NCI-H446 treated with DMSO at 0.1 percent for 48 hours (cell line): ENCODE results near the gene AREG.
"Not testable (repeated sequence)": the region's sequence is repeated elsewhere in the genome, so short reads cannot be mapped to it uniquely, and the experiment has no call there.

ENCODE experiments used
- DNase-seq: peaks from one replicate; lab custom pipeline; 2025; lab: John Stamatoyannopoulos, UW

Gene AREG, protein sequence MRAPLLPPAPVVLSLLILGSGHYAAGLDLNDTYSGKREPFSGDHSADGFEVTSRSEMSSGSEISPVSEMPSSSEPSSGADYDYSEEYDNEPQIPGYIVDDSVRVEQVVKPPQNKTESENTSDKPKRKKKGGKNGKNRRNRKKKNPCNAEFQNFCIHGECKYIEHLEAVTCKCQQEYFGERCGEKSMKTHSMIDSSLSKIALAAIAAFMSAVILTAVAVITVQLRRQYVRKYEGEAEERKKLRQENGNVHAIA

DNA sequence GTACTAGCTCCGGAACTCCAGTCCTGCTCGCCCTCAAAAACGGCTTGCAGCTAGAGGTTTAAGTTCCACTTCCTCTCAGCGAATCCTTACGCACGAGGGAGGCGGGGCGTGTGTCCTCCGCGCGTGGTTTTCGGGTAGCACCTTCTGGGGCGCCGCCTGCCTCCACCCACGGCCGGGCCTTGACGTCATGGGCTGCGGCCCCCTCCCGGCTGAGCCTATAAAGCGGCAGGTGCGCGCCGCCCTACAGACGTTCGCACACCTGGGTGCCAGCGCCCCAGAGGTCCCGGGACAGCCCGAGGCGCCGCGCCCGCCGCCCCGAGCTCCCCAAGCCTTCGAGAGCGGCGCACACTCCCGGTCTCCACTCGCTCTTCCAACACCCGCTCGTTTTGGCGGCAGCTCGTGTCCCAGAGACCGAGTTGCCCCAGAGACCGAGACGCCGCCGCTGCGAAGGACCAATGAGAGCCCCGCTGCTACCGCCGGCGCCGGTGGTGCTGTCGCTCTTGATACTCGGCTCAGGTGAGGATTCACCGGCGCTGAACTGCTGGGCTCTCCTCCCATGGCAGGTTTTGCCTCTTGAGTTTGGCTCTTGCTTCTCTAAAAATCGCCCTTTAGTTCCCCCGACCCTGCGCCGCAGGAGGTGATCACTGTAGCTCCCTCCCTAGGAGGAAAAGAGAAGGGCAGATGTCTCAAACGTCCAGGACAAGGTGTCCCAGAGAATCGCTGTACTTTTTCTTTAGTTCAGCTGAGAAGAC is at the start of gene AREG:
Gene AREG, plus strand, starts transcription at position 246 of the 752 bp plus-strand sequence. Its CDS starts 210 bp downstream, at position 456.
- peak; percentile 14 for DNase-seq

DNA sequence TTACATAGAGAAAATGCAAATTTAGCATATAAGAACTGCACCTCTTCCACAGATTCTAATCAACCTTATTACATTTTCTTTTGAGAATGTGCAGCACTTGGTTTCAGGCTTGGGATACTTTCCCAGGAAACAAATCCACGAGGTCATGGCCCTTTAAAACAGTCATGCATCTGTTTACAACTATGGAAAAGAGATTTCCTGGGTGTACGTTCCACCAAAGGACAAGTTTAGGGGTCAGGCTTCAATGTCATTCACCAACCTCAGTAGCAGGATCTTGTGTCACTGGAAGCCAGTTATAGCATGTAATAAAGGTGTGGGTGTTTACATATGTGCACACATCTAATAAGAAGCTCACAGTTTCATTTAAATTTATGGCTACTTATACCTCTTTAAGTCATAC is 49.3 kb upstream of the AREG start:
- no peak for DNase-seq

DNA sequence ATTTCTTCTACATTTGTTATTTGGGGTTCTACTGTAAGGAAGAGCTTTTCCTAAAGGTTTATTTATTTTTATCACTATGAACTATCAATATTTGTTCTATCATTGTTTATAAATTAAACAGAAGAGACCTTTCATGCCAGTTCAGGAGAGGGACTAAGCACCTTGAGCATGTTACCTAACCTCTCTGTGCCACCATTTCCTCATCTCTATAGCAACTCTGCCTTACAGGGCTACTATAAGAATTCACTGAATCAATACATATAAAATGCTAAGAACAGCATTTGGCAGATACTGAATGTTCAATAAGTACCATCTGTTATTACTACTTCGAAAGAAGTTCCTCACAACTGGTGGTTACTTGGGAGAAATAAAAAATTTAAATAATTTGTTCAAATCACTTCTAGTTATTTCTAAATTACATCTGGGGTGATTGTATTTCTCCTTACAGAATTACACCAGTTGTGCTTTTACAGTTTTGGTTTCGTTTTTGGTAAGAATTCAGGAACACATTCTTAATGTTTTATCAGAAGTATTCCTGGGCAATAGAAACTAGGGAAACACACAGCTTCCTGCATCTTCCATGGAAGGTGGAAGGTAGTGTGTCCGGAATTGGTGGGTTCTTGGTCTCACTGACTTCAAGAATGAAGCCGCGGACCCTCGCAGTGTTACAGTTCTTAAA is 47.0 kb upstream of the AREG start:
- no peak for DNase-seq

DNA sequence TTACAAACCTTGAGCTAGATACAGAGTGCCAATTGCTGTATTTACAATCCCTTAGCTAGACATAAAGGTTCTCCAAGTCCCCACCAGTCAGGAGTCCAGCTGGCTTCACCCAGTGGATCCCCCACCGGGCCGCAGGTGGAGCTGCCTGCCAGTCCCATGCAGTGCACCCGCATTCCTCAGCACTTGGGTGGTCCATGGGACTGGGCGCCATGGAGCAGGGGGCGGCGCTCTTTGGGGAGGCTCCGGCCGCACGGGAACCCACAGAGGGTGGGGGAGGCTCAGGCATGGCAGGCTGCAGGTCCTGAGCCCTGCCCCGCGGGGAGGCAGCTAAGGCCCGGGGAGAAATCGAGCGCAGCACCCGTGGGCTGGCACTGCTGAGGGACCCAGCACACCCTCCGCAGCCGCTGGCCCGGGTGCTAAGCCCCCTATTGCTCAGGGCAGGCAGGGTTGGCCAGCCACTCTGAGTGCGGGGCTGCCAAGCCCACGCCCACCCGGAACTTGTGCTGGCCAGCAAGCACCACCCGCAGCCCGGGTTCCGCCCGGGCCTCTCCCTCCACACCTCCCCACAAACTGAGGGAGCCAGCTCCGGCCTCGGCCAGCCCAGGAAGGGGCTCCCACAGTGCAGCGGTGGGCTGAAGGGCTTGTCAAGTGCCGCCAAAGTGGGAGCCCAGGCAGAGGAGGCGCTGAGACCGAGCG is 45.9 kb upstream of the AREG start:
- not testable (repeated sequence) for DNase-seq

DNA sequence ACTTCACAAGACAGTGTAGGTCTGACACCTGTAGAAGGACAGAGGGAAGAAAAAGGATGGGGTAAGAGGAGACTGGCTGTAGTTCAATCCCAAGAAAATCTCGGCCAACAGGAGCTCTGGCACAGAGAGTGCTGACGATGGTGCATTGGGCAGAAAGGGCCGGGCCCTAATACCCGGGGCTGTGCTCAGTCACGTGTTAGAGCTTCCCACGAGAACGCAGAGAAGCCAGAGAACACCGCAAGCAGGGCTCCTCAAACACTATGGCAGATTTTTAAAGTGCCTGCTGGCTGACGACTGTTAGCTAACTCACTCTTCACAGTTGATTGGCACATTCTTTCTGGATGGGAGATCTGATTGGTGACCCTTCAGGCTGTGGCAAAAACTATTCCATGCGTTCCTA is 44.5 kb upstream of the AREG start:
- DNase-seq: no peak

DNA sequence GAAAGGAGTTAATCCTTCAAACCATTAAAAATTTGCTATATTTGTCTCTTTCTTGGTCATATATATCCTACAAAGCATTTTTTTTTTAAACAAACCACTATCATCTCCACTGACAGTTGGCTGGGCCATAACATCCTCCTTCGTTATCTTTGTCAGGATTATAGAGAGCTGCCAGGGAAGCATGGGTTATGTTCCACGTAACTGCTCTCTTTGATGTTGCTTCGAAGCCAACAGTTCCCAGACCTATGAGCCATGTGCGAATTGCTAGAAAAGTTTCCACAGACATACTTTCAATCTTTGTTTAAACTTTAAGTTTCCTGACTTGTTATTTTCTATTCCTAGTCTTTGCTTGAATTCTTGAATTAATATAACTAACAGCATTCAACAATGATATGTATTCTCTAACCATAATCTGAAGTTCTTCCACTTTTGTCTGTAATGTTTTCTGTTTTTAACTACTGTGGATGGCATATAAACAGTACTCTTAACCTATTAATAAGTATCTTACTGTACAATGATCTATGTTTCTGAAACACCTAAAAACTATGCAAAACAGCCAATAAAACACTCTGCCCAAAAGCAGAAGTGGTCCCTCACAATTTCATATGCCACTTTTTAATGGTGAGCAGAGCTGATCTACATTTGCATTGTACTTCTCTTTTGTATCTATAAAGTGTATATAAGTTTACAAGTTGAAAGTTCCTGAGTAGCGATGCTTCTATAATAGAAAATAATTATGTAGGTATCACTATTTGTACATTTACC is 42.1 kb upstream of the AREG start:
- no peak for DNase-seq

DNA sequence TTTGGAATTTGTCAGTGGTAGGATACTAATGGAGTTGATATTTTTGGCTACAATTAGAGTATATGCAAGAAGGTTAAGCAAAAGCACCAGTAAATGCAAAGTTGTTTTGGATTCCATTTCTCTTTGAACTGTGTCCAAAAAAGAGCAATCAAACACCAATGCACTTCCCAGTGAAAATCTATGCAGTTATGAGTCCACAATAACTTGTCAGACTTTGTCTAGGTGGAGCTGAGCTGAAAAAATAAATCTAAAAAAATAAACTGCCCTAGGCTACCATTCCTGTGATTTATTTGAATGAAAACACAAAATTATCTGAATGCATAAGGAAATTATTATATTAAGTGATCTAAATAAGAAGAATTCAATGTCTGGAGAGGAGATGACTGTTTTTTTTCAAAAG is 37.0 kb upstream of the AREG start:
- no peak for DNase-seq

DNA sequence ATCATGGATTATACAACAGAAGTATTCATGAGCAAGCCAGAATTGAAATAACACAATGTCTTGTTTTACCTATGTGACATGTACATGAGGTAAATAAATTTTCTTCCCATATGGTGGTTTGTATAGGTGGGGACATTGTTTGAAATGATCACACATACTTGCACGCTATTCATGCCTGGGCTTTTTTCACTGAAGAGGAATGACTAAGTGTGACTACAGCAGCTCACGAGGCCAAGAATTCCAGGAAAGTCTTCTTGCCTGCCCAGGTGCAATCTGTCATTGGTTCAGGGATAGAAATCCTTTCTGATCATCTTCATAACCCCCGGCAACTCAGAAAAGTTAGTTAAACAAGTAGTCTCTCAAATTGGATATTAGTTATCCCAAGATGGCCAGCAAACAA is 36.3 kb upstream of the AREG start:
- DNase-seq: no peak

DNA sequence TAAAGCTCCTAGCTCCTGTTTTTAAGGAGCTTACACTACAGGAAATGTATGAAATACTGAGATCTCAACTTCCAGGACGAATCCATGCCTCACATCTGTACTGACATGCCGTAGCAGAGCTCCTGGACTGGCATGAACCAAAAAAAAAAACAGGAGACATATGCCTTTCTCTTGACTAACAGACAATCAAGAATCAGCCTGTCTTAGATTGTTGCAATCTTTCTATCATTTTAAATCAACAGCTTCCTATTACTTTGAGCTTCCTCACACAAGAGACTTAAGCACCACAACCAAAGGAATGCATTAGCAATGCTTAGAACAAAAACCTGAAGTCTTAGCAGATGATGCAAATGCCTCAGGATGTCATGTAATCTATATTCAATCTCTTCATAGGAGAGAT is 34.7 kb upstream of the AREG start:
- DNase-seq: no peak

DNA sequence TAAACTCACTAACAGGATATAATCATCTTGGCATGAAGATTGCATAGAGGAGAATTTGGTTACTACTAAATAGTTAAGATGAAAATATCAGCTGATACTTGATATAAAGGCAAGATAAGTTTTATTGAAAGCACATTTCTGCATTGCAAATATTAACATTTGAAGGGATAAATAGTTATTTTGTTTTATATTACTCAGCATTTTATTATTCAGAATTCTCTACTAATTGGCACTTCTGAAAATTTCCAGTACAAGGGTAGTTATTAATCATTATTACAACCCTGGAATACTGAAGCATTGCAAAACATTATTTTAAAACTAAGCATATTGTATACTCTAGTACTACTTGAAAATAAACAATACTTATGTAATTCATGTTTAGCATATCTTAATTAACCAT is 32.7 kb upstream of the AREG start:
- no peak for DNase-seq

DNA sequence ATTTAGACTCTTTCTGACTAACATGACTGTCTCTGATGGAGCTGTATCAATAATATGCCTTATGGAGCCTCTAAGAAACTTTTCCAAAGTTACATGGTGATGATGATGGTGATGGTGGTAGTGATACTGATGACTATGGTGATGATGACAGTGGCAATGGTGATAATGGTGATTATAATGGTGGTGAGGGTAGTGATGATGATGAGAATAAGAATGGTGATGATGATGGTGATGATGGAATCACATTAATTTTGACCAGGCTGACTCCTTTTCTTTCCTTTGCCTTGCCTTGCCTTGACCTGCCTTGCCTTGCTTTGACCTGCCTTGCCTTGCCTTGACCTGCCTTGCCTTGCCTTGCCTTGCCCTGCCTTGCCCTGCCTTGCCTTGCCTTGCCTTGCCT is 31.7 kb upstream of the AREG start:
- DNase-seq: no peak

DNA sequence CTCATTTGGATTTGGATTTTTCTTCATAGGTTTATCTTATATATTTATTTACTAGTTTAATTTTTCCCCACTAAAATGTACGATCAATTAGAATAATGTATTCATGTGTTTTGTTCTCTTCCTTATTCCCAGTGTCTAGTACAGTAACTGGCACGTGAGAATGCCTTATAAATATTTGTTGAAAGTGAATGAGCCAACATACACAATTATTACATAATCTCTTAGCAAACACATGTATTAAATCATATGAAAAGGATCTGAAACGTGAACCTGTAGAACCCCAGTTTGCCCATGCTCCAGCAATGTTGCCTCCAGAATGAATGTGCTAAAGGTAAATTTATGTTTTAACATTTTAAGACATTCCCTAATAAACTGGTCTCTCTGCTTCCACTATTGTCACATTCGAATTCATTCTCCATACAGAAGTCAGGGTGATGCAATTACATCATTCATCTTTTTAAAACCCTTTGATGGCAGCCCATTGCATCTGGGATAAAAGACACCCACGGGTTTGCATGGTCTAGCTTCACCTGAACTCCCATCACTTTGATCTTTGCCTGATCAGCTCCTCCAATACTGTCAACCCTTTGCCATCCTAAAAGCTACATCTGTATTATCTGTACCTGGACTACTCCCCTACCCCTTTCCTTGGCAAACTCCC is 30.7 kb upstream of the AREG start:
- no peak for DNase-seq

DNA sequence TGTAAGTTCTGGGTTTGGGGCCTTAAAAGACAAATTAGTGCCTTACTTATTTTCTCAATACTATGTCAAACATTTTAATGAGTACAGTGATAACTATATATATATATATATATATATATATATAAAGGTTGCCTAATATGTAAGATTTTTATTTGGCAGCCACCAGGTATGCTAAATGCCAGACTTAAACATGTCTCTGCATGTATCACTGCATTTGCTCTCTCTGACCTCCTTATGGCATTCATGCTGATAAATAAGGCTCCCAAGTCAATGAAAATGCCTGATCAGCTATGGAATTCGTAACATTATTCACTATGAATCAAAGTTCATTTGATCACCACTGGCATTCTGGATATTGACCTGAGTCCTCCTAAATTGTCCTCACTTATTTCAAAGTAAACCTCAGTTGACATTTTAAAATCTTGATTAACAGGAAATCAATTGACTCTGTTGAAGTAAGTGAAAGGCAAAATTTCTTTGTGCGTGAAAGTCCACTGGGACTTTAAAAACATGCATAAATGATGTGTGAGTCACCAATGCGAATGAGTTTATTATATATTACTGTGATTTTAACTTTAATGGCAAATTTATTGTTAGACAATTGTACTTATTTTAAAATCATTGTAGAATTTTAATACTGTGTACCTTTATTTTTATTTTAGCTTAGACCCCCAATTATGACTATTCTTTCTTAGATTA is 29.2 kb upstream of the AREG start:
- no peak for DNase-seq

DNA sequence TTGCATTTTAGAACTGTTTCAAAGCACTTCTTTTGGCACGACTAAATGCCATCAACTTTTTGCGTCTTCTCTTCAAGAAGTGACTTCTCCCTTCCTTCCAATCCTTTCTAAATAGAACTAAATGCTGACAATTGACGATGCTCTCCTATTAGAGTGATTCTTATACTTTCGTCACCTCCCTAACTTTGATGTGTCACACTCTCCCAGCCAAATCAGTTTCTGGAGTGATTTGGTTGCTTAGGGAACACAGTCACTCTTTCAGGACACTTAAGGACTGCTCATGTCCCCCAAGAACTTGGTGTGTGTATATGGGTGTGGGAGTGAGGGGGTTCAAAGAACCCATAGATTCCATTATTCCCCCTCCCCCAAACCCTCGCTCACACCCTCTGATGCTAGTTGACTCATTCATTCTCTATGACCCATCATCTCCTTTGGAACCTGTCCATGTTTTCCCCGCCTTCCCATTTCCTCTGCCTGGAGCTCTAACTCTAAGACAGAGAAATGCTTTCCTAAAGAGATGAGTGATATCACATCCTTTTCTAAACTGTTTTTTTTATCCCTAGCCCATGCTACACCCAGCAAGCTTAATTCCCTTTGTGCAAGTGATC is 26.8 kb upstream of the AREG start:
- no peak for DNase-seq

DNA sequence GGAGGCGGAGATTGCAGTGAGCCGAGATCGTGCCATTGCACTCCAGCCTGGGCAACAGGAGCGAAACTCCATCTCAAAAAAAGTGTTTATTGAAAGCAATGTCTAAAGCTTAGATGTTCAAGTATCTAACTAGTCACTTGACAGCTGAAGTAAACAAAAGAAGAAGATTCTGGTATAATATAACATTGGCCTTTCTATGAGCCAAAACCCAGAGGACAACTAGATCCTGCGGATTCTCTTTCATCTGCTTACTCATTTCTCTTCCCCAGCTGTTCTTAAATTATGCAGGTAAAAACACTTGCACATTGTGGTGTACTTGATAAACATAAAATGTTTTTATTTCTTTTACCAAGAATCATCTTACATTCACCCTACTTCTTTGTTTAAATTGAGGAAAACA is 24.1 kb upstream of the AREG start:
- DNase-seq: no peak

DNA sequence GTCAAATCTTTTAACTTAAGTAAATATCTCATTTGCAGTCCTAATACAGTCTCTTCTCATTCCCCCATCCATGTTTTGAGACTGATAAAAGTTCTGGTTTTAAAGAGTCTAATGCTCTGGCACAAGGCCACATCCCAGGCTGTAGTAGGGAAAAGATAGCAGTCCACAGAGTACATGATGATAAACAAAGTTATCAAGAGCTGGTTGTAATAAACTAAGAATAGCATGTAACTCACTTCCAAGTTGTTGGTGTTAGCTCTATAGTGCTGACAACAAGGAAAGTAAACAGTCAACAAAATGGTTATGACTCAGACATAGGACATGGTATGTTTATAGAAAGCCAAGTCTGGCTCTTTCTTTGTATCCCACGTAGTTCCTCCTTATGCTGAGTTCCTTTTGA is 21.8 kb upstream of the AREG start:
- no peak for DNase-seq

DNA sequence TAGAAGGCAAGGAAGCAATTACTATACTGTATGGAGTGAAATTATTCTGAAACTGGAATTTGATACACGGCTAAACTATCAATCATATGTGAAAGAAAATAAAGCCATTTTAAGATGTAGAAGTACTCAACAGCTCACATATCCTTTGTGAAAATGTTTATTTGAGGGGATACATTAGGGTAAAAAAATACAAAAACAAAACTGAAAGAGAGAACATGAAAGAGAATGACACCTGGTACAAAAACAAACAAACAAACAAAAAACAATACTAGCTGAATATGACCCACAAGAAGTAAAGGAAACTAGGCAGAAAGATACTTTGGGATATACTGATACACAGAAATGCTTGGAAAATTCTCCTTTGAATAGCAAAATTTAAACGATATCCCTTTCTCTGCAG is 20.8 kb upstream of the AREG start:
- DNase-seq: no peak

DNA sequence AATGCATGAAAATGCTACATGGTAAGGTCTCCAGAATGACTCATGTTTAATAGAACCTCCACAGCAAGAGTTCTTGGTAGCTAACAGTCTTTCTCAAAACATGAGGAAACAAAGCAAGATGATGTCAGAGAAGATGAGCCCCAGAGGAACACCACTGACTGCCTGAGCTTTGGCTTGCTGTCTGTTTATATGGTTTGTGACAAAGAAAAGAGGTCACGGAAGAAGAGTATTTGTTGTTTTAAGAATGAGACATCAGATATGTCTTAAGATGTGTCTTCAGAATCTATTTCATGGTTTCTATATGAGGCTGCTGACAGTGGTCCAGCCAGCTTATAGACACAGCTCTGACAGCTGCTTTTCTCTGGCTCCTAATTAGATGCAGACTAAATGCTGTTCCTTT is 18.8 kb upstream of the AREG start:
- DNase-seq: no peak

DNA sequence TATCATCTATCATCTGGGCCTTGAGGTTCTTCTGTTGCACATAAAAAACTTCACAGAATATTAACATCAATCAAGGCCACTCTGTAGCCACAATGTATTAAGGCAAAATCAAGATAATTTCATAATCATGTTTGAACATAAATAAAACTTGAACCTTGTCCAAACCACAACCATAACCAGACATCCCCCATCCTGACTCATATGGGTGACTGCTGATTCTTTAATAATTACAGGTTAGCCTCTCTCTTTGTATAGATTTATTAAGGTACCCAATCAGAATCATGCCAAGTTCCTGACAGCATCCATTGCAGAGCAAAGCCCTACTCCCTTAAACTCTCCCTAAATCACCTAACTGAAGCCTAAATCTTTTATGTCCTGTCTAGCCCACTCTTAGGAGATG is 16.7 kb upstream of the AREG start:
- DNase-seq: no peak

DNA sequence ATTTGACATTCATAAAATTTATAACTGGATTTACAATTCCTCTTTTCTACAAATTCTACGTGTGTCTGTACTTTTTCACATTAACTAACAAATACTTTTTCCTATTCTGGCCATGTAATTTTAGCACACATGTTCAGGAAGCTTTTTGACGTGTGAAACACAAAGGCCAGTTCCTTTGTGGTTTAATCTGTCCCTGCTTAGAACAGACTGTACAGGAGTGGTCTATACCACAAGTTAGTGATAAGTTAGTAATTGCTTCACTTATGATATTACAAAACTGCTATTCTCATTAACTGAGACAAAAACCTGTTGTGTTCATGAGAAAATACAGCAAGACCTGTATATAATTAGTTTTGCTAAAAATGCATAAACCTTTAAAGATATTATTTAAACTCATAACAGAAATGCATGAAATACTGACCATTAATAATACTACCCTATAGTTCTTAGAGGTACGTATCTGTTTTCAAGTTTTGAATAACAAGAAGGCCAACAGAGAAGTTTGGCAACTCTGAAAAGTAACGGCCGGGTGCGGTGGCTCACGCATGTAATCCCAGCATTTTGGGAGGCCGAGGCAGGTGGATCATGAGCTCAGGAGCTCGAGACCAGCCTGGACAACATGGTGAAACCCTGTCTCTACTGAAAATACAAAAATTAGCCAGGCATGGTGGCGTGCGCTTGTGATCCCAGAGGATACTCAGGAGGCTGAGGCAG is 13.7 kb upstream of the AREG start:
- DNase-seq: no peak
